GM10266 (cell line): ENCODE measurements around the gene MAST4.

Experiments used
- DNase-seq: peaks from one replicate; pipeline ENCODE4 v3.0.0; 2012; ENCODE audit errors: extremely low spot score
- CTCF ChIP-seq: IDR thresholded peaks from 2 replicates; pipeline ENCODE4 v1.5.1; 2012; ENCODE audit warnings: mild to moderate bottlenecking, low read depth; ENCODE audit not compliant: control insufficient read depth, insufficient read depth; ENCODE audit errors: missing control alignments

The MAST4 gene

GRCh38 chr5:66989781-66990180 is 393.6 kb downstream of the MAST4 start:
- DNase-seq, result no peak
- no peak for TF ChIP-seq CTCF

- no peak for DNase-seq
- no peak for TF ChIP-seq CTCF
These were observed 395.6 kb downstream of the MAST4 start for GRCh38 chr5:66991746-66992145.

- no peak for TF ChIP-seq CTCF
- no peak for DNase-seq
These were observed 396.4 kb downstream of the MAST4 start for GRCh38 chr5:66992547-66992946.

- TF ChIP-seq CTCF, result no peak
- DNase-seq, result no peak
These were observed 397.3 kb downstream of the MAST4 start for GRCh38 chr5:66993448-66993847.

GRCh38 chr5:66993882-66994281 is 397.7 kb downstream of the MAST4 start:
- TF ChIP-seq CTCF, result no peak
- no peak for DNase-seq

GRCh38 chr5:66994790-66995189 is 398.6 kb downstream of the MAST4 start:
- no peak for TF ChIP-seq CTCF
- DNase-seq, result no peak

GRCh38 chr5:67000794-67001475 is 404.7 kb downstream of the MAST4 start:
- TF ChIP-seq CTCF, result no peak

More at GRCh38 chr5:67000794-67001475, 404.7 kb downstream of the MAST4 start:
- no peak for DNase-seq
